ENCODE data around the gene NECTIN4.

DNA sequence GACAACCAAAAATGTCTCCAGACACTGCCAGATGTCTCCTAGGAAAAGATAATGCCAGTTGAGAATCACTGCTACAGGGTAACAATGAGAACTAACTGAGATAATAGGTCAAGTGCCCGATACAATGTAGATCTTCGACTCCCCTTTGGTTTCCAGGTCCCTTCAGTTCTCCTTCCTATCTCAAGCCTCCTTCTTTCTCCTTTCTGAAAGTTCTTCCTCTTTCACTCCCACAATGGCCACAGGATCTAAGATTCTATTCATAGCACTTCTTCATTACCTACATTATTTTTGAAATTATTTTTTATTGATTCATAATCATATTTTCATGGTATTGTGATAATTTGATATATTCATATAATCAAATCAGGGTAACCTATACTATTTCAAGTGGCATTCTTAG, 22.2 kb upstream of the NECTIN4 start:
- no peak for TF ChIP-seq MAFK (IDR thresholded peaks at IDR 0.05; ENCODE audit: low read depth, low read length)
- TF ChIP-seq, protein P1, sequence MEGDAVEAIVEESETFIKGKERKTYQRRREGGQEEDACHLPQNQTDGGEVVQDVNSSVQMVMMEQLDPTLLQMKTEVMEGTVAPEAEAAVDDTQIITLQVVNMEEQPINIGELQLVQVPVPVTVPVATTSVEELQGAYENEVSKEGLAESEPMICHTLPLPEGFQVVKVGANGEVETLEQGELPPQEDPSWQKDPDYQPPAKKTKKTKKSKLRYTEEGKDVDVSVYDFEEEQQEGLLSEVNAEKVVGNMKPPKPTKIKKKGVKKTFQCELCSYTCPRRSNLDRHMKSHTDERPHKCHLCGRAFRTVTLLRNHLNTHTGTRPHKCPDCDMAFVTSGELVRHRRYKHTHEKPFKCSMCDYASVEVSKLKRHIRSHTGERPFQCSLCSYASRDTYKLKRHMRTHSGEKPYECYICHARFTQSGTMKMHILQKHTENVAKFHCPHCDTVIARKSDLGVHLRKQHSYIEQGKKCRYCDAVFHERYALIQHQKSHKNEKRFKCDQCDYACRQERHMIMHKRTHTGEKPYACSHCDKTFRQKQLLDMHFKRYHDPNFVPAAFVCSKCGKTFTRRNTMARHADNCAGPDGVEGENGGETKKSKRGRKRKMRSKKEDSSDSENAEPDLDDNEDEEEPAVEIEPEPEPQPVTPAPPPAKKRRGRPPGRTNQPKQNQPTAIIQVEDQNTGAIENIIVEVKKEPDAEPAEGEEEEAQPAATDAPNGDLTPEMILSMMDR (IDR thresholded peaks at IDR 0.05; ENCODE audit: control extremely low read depth in 1 of 3, insufficient read depth in 1 of 3, low read depth in 1 of 3, low read length in 3 of 3), result no peak
